ENCODE measurements around the gene CCND1.

DNA sequence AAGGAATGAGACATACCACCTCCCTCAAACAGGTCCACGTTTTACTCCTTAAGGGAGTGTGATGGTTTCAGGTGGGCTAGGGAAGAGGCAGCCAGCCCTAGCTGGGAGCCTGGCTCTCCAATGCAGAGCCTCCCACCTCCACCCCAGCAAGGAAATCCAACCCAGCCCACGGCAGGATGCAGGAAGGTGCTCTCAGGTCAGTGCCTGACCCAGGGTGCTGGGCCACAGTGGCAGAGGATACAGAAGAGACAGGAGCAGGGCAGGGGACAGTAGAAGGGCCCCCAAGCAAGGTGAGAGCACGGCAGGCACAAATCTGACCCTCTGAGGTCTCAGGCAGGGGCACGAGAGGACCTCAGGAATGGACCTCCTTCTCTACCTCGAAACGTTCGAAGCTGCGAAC lies 26.9 kb upstream of the CCND1 start:
- TF ChIP-seq, protein P1, sequence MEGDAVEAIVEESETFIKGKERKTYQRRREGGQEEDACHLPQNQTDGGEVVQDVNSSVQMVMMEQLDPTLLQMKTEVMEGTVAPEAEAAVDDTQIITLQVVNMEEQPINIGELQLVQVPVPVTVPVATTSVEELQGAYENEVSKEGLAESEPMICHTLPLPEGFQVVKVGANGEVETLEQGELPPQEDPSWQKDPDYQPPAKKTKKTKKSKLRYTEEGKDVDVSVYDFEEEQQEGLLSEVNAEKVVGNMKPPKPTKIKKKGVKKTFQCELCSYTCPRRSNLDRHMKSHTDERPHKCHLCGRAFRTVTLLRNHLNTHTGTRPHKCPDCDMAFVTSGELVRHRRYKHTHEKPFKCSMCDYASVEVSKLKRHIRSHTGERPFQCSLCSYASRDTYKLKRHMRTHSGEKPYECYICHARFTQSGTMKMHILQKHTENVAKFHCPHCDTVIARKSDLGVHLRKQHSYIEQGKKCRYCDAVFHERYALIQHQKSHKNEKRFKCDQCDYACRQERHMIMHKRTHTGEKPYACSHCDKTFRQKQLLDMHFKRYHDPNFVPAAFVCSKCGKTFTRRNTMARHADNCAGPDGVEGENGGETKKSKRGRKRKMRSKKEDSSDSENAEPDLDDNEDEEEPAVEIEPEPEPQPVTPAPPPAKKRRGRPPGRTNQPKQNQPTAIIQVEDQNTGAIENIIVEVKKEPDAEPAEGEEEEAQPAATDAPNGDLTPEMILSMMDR (IDR thresholded peaks at IDR 0.05): no peak
- no peak for TF ChIP-seq POLR2AphosphoS5 (IDR thresholded peaks at IDR 0.05; ENCODE audit: insufficient read depth in 1 of 2, low read depth in 1 of 2)
- no peak for TF ChIP-seq POLR2A (IDR thresholded peaks at IDR 0.05)

Data from vagina (tissue), 2 donors.